DND-41 (cell line): ENCODE measurements around the gene LHFPL2.

ENCODE experiments used
- EZH2 ChIP-seq: IDR thresholded peaks from 3 replicates; pipeline ENCODE4 v1.6.1; 2012; ENCODE audit warnings: borderline replicate concordance, low read depth, mild to moderate bottlenecking, moderate library complexity, low read length, inconsistent platforms; ENCODE audit not compliant: severe bottlenecking
- TF ChIP-seq, protein P1 (sequence below): IDR thresholded peaks from 2 replicates; pipeline ENCODE4 v1.5.1; 2012; ENCODE audit warnings: borderline replicate concordance, low read length, moderate library complexity, mild to moderate bottlenecking; ENCODE audit not compliant: poor library complexity, severe bottlenecking; ENCODE audit errors: extremely low read depth

DNA sequence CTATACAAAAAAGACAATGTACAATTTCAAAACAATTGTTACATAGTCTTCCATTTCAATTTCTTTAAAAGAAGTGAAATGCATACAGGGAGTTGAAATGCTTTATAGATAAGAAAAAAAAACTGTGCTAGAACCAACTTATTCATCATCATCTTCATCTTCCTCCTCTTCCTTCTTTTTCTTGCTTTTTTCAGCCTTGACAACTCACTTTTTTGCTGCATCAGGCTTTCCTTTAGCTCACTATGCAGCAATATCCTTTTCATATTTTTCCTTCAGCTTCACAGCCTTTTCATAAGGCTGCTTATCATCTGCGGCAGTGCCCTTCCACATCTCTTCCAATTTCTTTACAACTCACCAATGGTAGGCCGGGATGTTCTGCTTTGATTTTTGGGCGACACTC lies 4.4 kb downstream of the LHFPL2 start:
- TF ChIP-seq, protein P1, sequence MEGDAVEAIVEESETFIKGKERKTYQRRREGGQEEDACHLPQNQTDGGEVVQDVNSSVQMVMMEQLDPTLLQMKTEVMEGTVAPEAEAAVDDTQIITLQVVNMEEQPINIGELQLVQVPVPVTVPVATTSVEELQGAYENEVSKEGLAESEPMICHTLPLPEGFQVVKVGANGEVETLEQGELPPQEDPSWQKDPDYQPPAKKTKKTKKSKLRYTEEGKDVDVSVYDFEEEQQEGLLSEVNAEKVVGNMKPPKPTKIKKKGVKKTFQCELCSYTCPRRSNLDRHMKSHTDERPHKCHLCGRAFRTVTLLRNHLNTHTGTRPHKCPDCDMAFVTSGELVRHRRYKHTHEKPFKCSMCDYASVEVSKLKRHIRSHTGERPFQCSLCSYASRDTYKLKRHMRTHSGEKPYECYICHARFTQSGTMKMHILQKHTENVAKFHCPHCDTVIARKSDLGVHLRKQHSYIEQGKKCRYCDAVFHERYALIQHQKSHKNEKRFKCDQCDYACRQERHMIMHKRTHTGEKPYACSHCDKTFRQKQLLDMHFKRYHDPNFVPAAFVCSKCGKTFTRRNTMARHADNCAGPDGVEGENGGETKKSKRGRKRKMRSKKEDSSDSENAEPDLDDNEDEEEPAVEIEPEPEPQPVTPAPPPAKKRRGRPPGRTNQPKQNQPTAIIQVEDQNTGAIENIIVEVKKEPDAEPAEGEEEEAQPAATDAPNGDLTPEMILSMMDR = no peak
- no peak for TF ChIP-seq EZH2
